Measurements from ENCODE around the gene PPP1R3A. TPM values are rescaled to one million over a fixed set of nuclear protein-coding genes. Genes with fewer than 3 reads are reported as not detected.

Gene PPP1R3A
- total and polyA plus RNA-seq, 10 of the 15 experiments (the other 5 are each of a cell fraction or from before 2014, with no cell fraction given): not detected

GRCh38 chr7:113917840-113918239, 969 bp downstream of the PPP1R3A start:
- H4K20me1 ChIP-seq (ENCODE audit: control insufficient read depth, insufficient read depth): no peaks in the 10 kb centered on the region

More at GRCh38 chr7:113917840-113918239, 969 bp downstream of the PPP1R3A start:
- in situ Hi-C loops (cut with MboI) (no loop called here), intact Hi-C loops (cut with micrococcal nuclease; ENCODE audit: unreplicated experiment) (no loop called here)
- H3K27me3 ChIP-seq (replicated peaks in 1 of 2; ENCODE audit: control insufficient read depth in 2 of 2, insufficient read depth in 2 of 2, low read length in 1 of 2): no peaks in the 10 kb centered on the region; a peak in 1 of 4 replicates
- no peak overlapping the region for H3K4me2 ChIP-seq (ENCODE audit: control insufficient read depth, insufficient read depth)
- CTCF ChIA-PET: no interaction called here
- no peak overlapping the region for H3K27ac ChIP-seq (ENCODE audit: control insufficient read depth, insufficient read depth)
- POLR2A ChIA-PET: no interaction called here
- H3K4me1 ChIP-seq (ENCODE audit: control insufficient read depth, insufficient read depth, low read length): no peaks in the 10 kb centered on the region
- no TSS peak for BruUV-seq (replicated peaks)
- RAD21 ChIA-PET (ENCODE audit: unreplicated experiment): no interaction called here
- no peak for FAIRE-seq
- TF ChIP-seq PRDM15 (CRISPR knock-in tag; IDR thresholded peaks at IDR 0.05) (no peak), ZNF207 (IDR thresholded peaks at IDR 0.05; ENCODE audit: borderline replicate concordance) (no peak), RELB (IDR thresholded peaks at IDR 0.05; ENCODE audit: low read depth) (no peak), MYC (IDR thresholded peaks at IDR 0.05; ENCODE audit: insufficient read depth, insufficient read length, insufficient replicate concordance, low read length, severe bottlenecking) (no peak), NFYA (IDR thresholded peaks at IDR 0.05; ENCODE audit: borderline replicate concordance, low read depth, low read length) (no peak), IRF5 (IDR thresholded peaks at IDR 0.05; ENCODE audit: borderline replicate concordance) (no peak), CBX5 (IDR thresholded peaks at IDR 0.05; ENCODE audit: low read depth) (no peak), ATF3 (IDR thresholded peaks at IDR 0.05; ENCODE audit: borderline replicate concordance, extremely low read depth, low read depth, low read length) (no peak)
- no peak for DNase-seq (ENCODE audit: low read depth, low spot score)
- ATAC-seq: no peak
- WGBS (ENCODE audit: insufficient coverage, insufficient replicate concordance, low lambda C conversion rate, missing lambda C conversion rate): 0% methylated on average over 1 of the region's 1 CpG
- no peak overlapping the region for H3K9ac ChIP-seq (ENCODE audit: control insufficient read depth, insufficient read depth, low read length)
- H3K9me3 ChIP-seq (replicated peaks; ENCODE audit: control insufficient read depth, insufficient read depth, low read length): no peaks in the 10 kb centered on the region
- H3K36me3 ChIP-seq (ENCODE audit: control insufficient read depth in 2 of 2, insufficient read depth in 2 of 2, low read length in 1 of 2): no peaks in the 10 kb centered on the region
- no peak overlapping the region for H2AFZ ChIP-seq (ENCODE audit: control insufficient read depth, low read depth, low read length)
- SMC1A ChIA-PET (ENCODE audit: uncharacterized antibody, unreplicated experiment): no interaction called here
- no peak overlapping the region for H3K4me3 ChIP-seq
- H3K79me2 ChIP-seq (ENCODE audit: control insufficient read depth, insufficient read depth, low read length): no peaks in the 10 kb centered on the region
